ENCODE measurements around the gene CDH15.

DNA sequence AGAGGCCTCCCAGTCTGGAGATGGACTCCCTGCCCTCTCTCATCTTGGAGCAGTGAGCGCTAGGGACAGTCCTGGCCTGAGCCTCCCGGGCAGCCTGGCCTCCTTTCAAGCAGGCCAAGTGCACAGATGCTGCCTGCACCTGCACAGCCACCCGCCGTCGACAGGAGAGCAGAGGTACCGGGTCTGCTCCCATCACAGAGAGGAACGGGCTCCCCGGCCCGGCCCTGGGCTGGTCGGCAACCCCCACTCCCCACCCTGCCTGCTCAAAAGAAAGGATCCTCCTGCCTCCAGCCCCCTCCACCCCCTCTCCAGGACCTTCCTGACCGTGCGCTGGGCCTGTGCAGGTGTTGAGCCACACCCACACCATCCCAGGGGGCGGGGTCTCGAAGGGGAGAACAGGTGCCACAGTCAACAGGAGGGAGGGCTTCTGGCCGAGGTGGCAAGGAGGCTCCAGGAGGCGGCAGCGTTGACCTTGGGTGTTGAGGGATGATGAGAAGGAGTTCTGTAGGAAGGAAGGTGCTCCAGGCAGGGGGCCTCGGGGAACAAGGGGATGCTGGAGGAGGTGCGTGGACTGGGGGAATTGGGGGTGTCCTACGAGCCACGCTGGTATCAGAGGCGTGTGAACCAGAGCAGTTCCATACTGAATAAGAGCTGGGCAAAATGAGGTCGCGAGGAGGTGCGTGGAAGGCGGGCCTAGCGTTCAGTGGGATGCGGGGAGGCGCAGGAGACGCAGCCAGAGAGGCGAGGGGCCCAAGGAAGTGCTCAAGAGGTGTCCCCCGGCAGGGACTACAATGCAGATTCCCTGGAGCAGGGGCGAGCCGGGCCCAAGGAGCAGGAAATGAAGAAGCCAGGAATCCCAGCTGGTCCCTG lies 967 bp upstream of the CDH15 start:
- TF ChIP-seq, protein P1, sequence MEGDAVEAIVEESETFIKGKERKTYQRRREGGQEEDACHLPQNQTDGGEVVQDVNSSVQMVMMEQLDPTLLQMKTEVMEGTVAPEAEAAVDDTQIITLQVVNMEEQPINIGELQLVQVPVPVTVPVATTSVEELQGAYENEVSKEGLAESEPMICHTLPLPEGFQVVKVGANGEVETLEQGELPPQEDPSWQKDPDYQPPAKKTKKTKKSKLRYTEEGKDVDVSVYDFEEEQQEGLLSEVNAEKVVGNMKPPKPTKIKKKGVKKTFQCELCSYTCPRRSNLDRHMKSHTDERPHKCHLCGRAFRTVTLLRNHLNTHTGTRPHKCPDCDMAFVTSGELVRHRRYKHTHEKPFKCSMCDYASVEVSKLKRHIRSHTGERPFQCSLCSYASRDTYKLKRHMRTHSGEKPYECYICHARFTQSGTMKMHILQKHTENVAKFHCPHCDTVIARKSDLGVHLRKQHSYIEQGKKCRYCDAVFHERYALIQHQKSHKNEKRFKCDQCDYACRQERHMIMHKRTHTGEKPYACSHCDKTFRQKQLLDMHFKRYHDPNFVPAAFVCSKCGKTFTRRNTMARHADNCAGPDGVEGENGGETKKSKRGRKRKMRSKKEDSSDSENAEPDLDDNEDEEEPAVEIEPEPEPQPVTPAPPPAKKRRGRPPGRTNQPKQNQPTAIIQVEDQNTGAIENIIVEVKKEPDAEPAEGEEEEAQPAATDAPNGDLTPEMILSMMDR (IDR thresholded peaks at IDR 0.05): no peak
- TF ChIP-seq POLR2A (IDR thresholded peaks at IDR 0.05) (no peak), POLR2AphosphoS5 (IDR thresholded peaks at IDR 0.05) (no peak)
